GM12865 (cell line): ENCODE measurements around the gene HSPBP1.
A peak's percentile ranks its signal among the peaks of the same experiment; 100 is the strongest.

ENCODE experiments used
- DNase-seq: peaks from one replicate; pipeline ENCODE4 v3.0.0; 2010; ENCODE audit warnings: low read depth
- H3K4me3 ChIP-seq: 2 replicates; pipeline ENCODE4 v1.5.1; 2011; ENCODE audit warnings: mild to moderate bottlenecking, low read depth, low read length, control low read depth
- TF ChIP-seq, protein P1 (sequence below): IDR thresholded peaks from 2 replicates; pipeline ENCODE4 v1.5.1; 2011; ENCODE audit warnings: low read length, control low read depth, low read depth, inconsistent platforms; ENCODE audit not compliant: insufficient read depth; ENCODE audit errors: missing control alignments

The HSPBP1 gene

DNA sequence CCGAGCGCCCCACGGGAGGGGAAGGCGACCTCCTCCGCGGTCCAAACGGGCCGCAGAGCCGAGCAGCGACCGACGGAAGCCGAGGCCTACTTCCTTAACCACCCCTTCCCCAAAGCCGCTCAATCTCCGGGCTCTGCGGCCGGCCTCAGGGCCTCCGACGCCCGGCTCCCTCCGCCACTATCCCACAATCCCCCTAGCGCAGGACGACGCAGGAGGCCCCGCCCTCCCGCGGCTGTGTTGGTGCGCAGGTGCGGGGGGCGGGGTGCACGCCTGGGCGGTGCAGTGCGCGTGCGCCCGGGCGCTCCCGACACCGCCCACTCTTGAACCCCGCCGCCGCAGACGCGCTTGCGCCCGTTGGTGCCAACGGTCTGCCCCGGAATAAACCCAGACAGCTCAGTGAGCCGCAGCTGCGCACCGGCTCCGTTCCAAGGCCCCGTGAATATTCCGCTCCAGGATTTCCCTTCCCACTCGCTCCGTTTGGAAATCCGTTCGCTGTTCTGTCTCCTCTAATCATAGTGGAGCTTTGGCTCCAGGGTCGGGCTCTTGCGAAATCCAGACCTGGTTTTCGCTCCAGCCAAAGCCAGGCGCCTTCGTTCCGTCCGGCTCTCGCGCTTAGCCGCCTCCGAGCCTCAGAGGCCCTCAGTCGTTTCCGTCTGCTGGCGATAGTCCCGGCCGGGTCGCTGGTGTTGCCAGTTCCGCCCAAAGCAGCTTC, 20.9 kb downstream of the HSPBP1 start, which contains the start of gene PPP6R1:
TSS of gene PPP6R1 (minus strand) at position 190 of the 712 bp plus-strand sequence. CDS start 11,914 bp downstream, outside the sequence.
- TF ChIP-seq, protein P1, sequence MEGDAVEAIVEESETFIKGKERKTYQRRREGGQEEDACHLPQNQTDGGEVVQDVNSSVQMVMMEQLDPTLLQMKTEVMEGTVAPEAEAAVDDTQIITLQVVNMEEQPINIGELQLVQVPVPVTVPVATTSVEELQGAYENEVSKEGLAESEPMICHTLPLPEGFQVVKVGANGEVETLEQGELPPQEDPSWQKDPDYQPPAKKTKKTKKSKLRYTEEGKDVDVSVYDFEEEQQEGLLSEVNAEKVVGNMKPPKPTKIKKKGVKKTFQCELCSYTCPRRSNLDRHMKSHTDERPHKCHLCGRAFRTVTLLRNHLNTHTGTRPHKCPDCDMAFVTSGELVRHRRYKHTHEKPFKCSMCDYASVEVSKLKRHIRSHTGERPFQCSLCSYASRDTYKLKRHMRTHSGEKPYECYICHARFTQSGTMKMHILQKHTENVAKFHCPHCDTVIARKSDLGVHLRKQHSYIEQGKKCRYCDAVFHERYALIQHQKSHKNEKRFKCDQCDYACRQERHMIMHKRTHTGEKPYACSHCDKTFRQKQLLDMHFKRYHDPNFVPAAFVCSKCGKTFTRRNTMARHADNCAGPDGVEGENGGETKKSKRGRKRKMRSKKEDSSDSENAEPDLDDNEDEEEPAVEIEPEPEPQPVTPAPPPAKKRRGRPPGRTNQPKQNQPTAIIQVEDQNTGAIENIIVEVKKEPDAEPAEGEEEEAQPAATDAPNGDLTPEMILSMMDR = no peak
- DNase-seq = peak; percentile 99
- H3K4me3 ChIP-seq = peak within 1 kb of the TSS; percentile 91

DNA sequence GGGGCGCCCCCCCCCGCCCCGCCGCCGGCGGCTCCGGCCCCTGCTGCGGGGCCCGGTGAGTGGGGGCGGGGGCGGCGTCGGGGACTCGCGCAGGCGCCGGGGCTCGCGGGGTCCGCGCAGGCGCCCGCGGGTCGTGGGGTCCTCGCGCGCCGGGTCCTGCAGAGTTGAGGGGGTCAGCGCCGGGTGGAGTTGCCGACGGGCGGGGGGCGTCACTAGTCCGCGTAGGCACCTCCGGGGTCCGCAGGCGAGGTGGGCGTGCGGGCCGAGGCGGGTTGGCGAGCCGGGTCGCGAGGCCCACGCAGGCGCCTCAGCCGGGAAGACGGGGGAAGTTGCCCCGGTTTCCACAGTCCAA, 21.5 kb downstream of the HSPBP1 start:
- peak overlapping the region; percentile 91 for H3K4me3 ChIP-seq
- peak; percentile 42 for DNase-seq
- TF ChIP-seq, protein P1 = no peak

DNA sequence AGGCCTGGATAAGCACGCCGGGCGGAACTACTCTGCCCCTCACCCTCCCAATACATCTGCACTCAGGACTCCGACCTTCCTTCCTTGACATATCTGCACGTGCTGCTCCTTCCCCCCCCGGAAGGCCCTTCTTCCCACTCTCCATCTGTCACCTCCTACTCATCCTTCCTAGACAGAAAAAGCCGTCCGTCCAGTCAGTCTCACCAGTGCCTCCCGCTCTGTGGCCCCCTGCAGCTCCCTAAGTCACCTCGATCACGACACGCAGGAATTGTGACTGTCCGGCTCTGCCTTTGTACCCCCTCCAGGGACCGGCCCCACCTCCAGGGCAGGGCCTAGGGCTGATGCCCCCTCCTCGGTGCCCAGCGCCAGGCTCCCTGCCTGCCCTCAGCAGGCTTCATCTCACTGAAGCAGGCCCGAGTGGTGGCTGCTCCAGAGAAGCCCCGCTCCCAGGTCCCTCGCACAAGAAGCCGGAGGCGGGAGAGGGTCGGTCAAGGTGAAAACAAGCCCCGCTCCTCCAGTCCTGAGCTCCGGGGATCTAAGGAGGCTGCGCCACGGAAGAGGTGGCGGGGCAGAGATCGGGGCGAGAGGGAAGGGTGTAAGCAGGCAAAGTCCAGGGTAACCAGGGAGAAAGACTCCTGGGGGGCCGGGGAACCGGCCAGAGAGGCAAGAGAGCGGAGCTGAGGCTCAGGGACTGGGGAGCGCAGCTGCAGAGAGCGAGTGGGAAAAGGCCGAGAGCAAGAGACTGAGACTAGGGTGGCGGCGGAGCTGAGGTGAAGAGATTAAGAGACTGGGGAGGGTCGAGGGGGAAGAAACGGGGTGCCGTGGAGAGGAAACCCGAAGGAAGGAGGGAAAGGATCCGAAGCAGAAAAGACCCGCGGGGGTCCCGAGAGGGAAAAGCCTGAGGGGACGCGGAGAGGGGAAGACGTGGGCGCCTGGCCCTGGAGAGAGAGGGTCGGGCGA, 22.2 kb downstream of the HSPBP1 start:
- peak overlapping the region; percentile 91 for H3K4me3 ChIP-seq
- DNase-seq = peak; percentile 28
- TF ChIP-seq, protein P1 = no peak

DNA sequence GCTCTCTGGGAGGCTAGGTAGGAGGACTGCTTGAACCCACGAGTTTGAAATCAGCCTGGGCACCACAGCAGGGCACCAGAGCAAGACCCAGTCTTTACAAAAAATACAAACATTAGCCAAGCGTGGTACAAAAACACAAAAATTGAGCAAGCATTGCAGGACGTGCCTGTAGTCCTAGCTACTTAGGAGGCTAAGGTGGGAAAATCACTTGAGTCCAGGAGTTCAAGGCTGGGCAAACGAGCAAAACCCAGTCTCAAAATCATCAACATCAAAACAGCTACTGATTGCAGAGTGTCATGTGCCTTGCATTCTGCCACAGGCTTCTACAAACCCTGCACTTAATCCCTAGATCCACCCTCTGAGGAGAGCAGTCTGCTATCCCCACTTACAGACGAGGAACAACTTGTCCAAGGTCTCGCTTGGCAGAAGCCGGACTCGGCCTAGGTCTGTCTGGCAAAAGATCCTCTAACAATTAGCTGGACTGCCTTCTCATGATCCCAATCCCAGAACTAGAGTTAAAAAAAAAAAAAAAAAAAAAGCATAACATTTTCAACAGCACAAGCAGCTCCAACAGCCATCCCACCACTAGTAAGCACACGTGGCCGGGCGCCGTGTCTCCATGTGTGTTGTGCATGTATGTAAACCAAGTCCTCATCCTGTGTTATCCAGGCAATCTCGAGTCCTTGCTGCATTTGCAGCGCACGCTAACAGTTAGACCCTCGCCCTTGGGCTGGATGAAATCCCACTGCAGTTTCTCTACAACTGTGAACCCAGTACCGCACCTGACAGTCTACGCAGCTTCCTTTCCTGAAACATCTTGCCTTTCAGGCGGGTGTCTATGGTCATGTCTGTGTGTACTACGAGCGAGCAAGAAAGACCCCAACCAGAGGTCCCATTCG, 23.1 kb downstream of the HSPBP1 start:
- TF ChIP-seq, protein P1 = no peak
- no peak for DNase-seq
- peak overlapping the region; percentile 91 for H3K4me3 ChIP-seq

DNA sequence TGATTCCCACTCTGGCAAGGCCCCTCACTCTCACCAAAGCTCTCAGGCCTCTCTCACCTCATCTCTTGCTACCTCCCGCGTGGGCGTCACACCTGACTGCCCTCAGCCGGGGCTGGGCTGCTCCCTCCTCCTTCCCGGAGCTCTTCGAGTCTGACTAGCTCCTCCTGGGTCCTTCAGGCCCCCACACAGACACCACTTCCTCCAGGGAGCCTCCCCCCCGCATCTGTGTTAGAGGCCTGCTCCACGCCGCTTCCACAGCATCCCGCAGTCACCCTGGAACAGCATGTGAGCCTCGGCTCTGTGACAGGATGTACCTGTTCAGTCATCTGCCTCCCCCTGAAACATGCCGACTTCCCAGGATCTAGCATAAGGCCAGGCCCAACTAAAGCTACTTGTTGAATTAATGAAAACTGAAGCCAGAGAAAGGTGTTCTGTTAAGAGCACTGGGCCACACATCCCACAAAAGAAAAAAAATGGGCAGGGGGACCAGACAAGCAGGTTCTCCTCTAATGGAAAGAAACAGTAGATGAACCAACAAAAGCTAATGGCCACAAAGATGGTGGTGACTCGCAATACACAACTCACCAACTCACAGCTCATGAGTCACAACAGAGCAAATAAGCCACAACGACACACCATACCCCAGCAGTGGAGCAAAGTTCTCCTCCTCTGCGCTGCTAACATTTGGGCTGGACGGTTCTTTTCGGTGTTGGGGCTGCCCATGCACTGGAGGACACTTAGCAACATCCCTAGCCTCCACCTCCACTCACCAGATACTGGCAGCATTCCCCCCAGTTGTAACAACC, 24.1 kb downstream of the HSPBP1 start:
- peak overlapping the region; percentile 91 for H3K4me3 ChIP-seq
- peak; percentile 78 for DNase-seq
- TF ChIP-seq, protein P1 = no peak

DNA sequence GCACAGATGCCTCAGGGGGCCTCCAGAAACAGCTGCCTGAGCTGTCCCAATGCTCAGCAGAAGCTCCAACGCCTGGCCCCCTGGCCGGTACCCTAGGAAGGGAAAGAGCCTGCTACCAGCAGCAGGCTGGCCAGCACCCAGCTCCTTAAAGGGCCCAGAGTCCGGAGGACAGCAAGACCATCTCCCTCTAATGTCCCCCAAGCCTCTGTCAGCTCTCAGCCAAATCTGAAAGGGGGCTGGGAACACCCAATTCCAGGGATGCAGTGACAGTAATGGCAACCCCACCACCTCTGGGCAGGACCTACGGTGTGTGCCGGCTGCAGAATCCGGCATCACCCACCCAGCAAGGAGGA, 25.3 kb downstream of the HSPBP1 start:
- TF ChIP-seq, protein P1 = no peak
- no peak for DNase-seq
- peak overlapping the region; percentile 91 for H3K4me3 ChIP-seq
